ENCODE results near the gene CASQ1.

GRCh38 chr1:160168016-160168415 is 22.4 kb upstream of the CASQ1 start:
- no peak for TF ChIP-seq CTCF (IDR thresholded peaks at IDR 0.05)
- TF ChIP-seq POLR2A (IDR thresholded peaks at IDR 0.05), result no peak

Data from body of pancreas (tissue), 4 donors.